DOHH2 (cell line): ENCODE results near the gene FDXACB1.

ENCODE experiments used
- H3F3A ChIP-seq: fragments of 200-600 bp; sonication (generic), shearing (Covaris generic); 2 replicates; pipeline ENCODE4 v1.6.0; 2016; ENCODE audit warnings: antibody characterized with exemption, mild to moderate bottlenecking; ENCODE audit not compliant: control insufficient read depth, insufficient read depth
- H3K27ac ChIP-seq: fragments of 200-600 bp; sonication (generic); 2 replicates; pipeline ENCODE4 v1.5.1; 2014; ENCODE audit warnings: low read depth, mild to moderate bottlenecking, low read length, moderate library complexity
- H3K27me3 ChIP-seq: fragments of 200-600 bp; sonication (generic); 2 replicates; pipeline ENCODE4 v1.6.1; 2014; ENCODE audit warnings: mild to moderate bottlenecking, low read length, mixed read lengths; ENCODE audit not compliant: control insufficient read depth
- H3K36me3 ChIP-seq: fragments of 200-600 bp; sonication (generic); 2 replicates; pipeline ENCODE4 v1.6.1; 2014; ENCODE audit warnings: mild to moderate bottlenecking, low read length, moderate library complexity, mixed read lengths; ENCODE audit not compliant: control insufficient read depth
- H3K4me1 ChIP-seq: fragments of 200-600 bp; sonication (generic); 2 replicates; pipeline ENCODE4 v1.6.1; 2014; ENCODE audit warnings: mild to moderate bottlenecking, low read length, mixed read lengths; ENCODE audit not compliant: control insufficient read depth
- H3K4me2 ChIP-seq: fragments of 200-600 bp; sonication (generic); 2 replicates; pipeline ENCODE4 v1.6.0; 2014; ENCODE audit warnings: mild to moderate bottlenecking, low read length, moderate library complexity
- H3K4me3 ChIP-seq: fragments of 200-600 bp; sonication (generic); 2 replicates; pipeline ENCODE4 v1.5.1; 2014; ENCODE audit warnings: mild to moderate bottlenecking, low read length, mixed read lengths
- H3K79me2 ChIP-seq: fragments of 200-600 bp; sonication (generic); 2 replicates; pipeline ENCODE4 v1.6.1; 2014; ENCODE audit warnings: mild to moderate bottlenecking, low read length, mixed read lengths; ENCODE audit not compliant: control insufficient read depth
- H3K9me2 ChIP-seq: fragments of 200-600 bp; sonication (generic); replicated peaks from 2 replicates; pipeline ENCODE4 v1.6.1; 2014; ENCODE audit warnings: mild to moderate bottlenecking, low read length, mixed read lengths; ENCODE audit not compliant: control insufficient read depth
- H3K9me3 ChIP-seq: fragments of 200-600 bp; sonication (generic); 2 replicates; pipeline ENCODE4 v1.6.1; 2014; ENCODE audit warnings: antibody characterized with exemption, low read length, mixed read lengths; ENCODE audit not compliant: control insufficient read depth, insufficient read depth
- H4K20me1 ChIP-seq: fragments of 200-600 bp; sonication (generic); 2 replicates; pipeline ENCODE4 v1.6.0; 2014; ENCODE audit warnings: low read depth, mild to moderate bottlenecking, antibody characterized with exemption, low read length, moderate library complexity; ENCODE audit not compliant: control insufficient read depth, insufficient read depth
- EZH2phosphoT487 ChIP-seq: fragments of 200-600 bp; sonication (generic); IDR thresholded peaks from 2 replicates; pipeline ENCODE4 v1.6.1; 2017; ENCODE audit warnings: borderline replicate concordance, mild to moderate bottlenecking, antibody characterized with exemption, low read length, moderate library complexity, mixed read lengths
- TF ChIP-seq, protein P1 (sequence below): fragments of 200-600 bp; sonication (generic); IDR thresholded peaks from one replicate; pipeline ENCODE4 v1.5.1; 2014; ENCODE audit warnings: antibody characterized with exemption, mild to moderate bottlenecking, low read depth, low read length; ENCODE audit not compliant: poor library complexity, severe bottlenecking

FDXACB1 gene

DNA sequence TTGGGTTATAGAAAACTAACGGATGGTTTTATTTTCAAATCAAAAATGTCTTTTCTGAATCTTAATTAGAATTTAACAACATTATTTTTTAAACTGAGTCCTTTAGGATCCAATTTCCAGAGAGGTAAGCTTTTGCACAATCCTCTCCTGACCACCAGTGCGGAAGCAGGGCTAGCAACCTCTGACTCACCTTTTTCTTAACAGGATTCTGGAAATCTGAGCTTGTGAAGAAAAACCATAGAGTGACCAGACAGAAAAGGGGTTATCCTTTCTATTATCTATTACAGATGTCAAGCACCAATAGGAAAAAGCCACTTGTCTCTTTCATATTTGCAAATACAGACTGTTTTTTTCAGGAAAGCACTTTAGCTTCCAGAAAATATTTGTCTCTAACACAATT, 32.9 kb downstream of the FDXACB1 start:
- H3K4me3 ChIP-seq, result no peak overlapping the region
- H3K9me2 ChIP-seq, result no peaks in the 10 kb centered on the region
- no peaks in the 10 kb centered on the region for H3K9me3 ChIP-seq
- H3K36me3 ChIP-seq, result peaks cover 49% of the 10 kb centered on the region
- H3K27me3 ChIP-seq, result no peaks in the 10 kb centered on the region
- no peak overlapping the region for H3K27ac ChIP-seq
- TF ChIP-seq, protein P1, sequence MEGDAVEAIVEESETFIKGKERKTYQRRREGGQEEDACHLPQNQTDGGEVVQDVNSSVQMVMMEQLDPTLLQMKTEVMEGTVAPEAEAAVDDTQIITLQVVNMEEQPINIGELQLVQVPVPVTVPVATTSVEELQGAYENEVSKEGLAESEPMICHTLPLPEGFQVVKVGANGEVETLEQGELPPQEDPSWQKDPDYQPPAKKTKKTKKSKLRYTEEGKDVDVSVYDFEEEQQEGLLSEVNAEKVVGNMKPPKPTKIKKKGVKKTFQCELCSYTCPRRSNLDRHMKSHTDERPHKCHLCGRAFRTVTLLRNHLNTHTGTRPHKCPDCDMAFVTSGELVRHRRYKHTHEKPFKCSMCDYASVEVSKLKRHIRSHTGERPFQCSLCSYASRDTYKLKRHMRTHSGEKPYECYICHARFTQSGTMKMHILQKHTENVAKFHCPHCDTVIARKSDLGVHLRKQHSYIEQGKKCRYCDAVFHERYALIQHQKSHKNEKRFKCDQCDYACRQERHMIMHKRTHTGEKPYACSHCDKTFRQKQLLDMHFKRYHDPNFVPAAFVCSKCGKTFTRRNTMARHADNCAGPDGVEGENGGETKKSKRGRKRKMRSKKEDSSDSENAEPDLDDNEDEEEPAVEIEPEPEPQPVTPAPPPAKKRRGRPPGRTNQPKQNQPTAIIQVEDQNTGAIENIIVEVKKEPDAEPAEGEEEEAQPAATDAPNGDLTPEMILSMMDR, result no peak
- no peak for TF ChIP-seq EZH2phosphoT487
- H3K4me2 ChIP-seq, result no peak overlapping the region
- H4K20me1 ChIP-seq, result no peaks in the 10 kb centered on the region
- no peaks in the 10 kb centered on the region for H3K4me1 ChIP-seq
- H3F3A ChIP-seq, result no peaks in the 10 kb centered on the region
- H3K79me2 ChIP-seq, result no peaks in the 10 kb centered on the region

DNA sequence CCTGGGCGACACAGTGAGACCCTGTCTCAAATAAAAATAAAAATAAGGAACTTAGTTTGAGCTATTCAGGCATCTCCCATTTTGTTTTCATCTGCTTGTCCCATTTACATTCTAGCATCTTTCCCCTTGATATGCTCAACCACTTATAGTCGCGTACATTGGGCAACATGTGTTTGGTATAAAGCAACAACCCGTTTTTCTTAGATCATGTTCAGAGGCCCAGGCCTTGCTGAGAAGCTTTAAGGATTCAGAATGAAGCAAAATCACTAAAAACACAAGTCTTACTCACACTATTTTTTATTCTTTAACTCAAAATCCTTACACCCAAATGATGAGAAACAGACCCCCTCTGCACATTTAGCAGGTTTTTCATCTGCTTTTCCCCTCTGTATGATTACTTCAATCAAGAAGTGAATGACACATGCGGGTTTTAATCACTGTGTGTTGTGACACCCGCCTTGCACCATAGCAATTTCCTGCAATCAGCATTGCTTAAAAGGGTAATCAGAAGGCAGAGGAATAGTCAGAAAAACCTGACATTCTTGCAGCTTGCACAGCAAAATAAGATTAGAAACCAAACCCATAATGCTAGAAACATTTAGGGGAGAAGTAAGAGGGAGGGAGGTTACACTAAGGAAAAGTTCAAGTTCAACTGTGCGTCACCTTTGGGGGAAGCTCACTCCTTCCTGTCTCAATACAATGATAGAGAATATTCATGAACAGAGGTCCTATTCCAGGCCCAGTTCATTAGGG, 33.5 kb downstream of the FDXACB1 start:
- no peaks in the 10 kb centered on the region for H3F3A ChIP-seq

DNA sequence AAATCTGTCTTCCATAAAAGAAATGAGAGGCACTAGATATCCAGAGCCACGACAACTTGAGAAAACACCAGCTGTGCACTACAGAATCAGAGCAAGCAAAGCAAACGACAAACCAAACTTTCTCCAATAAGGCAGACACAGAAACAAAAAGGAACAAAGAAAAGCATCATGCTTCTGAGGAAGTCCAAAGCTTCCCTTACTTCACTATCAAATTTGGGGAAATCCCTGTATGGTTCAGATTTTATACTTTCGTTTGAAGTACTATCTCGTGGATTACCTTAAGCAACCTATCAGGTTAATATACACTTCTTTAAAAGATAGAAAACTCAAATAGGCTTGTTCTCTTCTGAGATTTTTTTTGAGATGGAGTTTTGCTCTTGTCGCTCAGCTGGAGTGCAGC, 35.3 kb downstream of the FDXACB1 start:
- no peak for TF ChIP-seq EZH2phosphoT487
- TF ChIP-seq, protein P1, result no peak
- H3F3A ChIP-seq, result no peaks in the 10 kb centered on the region

More for the DNA sequence above, 33.5 kb downstream of the FDXACB1 start:
- no peak overlapping the region for H3K4me3 ChIP-seq
- H3K27me3 ChIP-seq, result no peaks in the 10 kb centered on the region
- H3K79me2 ChIP-seq, result no peaks in the 10 kb centered on the region
- no peaks in the 10 kb centered on the region for H3K9me3 ChIP-seq
- no peak for TF ChIP-seq EZH2phosphoT487
- TF ChIP-seq, protein P1, result no peak
- H3K9me2 ChIP-seq, result no peaks in the 10 kb centered on the region
- no peaks in the 10 kb centered on the region for H3K4me1 ChIP-seq
- no peaks in the 10 kb centered on the region for H4K20me1 ChIP-seq
- H3K27ac ChIP-seq, result no peak overlapping the region
- peaks cover 51% of the 10 kb centered on the region for H3K36me3 ChIP-seq
- H3K4me2 ChIP-seq, result no peak overlapping the region

More for the DNA sequence above, 35.3 kb downstream of the FDXACB1 start:
- Histone ChIP-seq H3K9me3 (no peaks in the 10 kb centered on the region), H3K36me3 (peaks cover 48% of the 10 kb centered on the region), H4K20me1 (no peaks in the 10 kb centered on the region), H3K4me1 (no peaks in the 10 kb centered on the region), H3K9me2 (no peaks in the 10 kb centered on the region), H3K4me3 (no peak overlapping the region), H3K4me2 (no peak overlapping the region), H3K79me2 (no peaks in the 10 kb centered on the region), H3K27me3 (no peaks in the 10 kb centered on the region), H3K27ac (no peak overlapping the region)
